ENCODE measurements around the gene CACNA2D1. TPM values are rescaled to one million over a fixed set of nuclear protein-coding genes. Genes with fewer than 3 reads are reported as not detected.

Gene CACNA2D1
- total RNA-seq, 4 donors from 2014 or later, result 0.30 to 12.8 (median 2.4) TPM

DNA sequence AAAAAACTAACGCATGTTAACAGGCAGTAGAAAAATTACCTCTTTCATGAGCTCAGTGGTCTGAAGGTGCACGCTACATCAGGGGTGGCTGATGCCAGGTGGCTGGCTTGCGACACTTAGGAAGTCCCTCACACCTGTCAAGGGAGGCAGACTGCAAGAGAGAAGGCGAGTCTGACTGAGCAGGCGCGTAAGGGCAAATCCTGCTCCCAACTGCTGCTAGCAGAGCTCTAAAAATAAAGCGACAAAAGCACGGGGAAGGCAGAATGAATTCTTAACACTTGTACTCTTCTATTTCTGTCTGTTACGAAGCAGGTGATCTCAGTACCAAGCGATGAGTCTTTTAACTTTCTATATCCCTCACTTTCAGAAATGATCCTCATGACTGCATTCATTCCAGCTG is 33.1 kb downstream of the CACNA2D1 start:
- DNase-seq, result no peak
- TF ChIP-seq POLR2A (IDR thresholded peaks at IDR 0.05), result no peak
- TF ChIP-seq CTCF (IDR thresholded peaks at IDR 0.05), result no peak
- intact Hi-C loops (cut with DNase I), result no loop called here

GRCh38 chr7:82406937-82407336 is 36.6 kb downstream of the CACNA2D1 start:
- intact Hi-C loops (cut with DNase I), result no loop called here
- TF ChIP-seq POLR2A (IDR thresholded peaks at IDR 0.05) (no peak), CTCF (IDR thresholded peaks at IDR 0.05) (no peak)
- Histone ChIP-seq H3K4me1 (peaks cover 0 to 12% (median 0%) of the 10 kb centered on the region in 3 donors), H3K27ac (no peak overlapping the region), H3K4me3 (no peak overlapping the region), H3K9me3 (no peaks in the 10 kb centered on the region), H3K36me3 (no peaks in the 10 kb centered on the region), H3K27me3 (no peaks in the 10 kb centered on the region)
- WGBS, 2 donors, result 83 to 85% methylated on average over 1 of the region's 1 CpG
- no peak for DNase-seq

More for the DNA sequence above, 33.1 kb downstream of the CACNA2D1 start:
- H3K36me3 ChIP-seq, result no peaks in the 10 kb centered on the region
- WGBS, 2 donors, result 55 to 57% methylated on average over 10 of the region's 10 CpGs
- peak overlapping the region in 3 of 4 donors; percentile 3 to 47 (median 8) for H3K4me3 ChIP-seq
- H3K27ac ChIP-seq, result no peak overlapping the region
- no peaks in the 10 kb centered on the region for H3K9me3 ChIP-seq
- H3K27me3 ChIP-seq, result no peaks in the 10 kb centered on the region
- peaks cover 0 to 16% (median 0%) of the 10 kb centered on the region in 3 donors for H3K4me1 ChIP-seq

- intact Hi-C loops (cut with DNase I), result no loop called here
- no peak overlapping the region for H3K4me3 ChIP-seq
- peaks cover 0 to 2% (median 0%) of the 10 kb centered on the region in 3 donors for H3K4me1 ChIP-seq
- H3K27me3 ChIP-seq, result no peaks in the 10 kb centered on the region
- H3K9me3 ChIP-seq, result no peaks in the 10 kb centered on the region
- WGBS, 2 donors, result 88 to 100% methylated on average over 1 of the region's 1 CpG
- TF ChIP-seq POLR2A (IDR thresholded peaks at IDR 0.05) (no peak), CTCF (IDR thresholded peaks at IDR 0.05) (no peak)
- no peak for DNase-seq
- H3K36me3 ChIP-seq, result no peaks in the 10 kb centered on the region
- H3K27ac ChIP-seq, result no peak overlapping the region
These were observed 38.3 kb downstream of the CACNA2D1 start for GRCh38 chr7:82405301-82405700.

DNA sequence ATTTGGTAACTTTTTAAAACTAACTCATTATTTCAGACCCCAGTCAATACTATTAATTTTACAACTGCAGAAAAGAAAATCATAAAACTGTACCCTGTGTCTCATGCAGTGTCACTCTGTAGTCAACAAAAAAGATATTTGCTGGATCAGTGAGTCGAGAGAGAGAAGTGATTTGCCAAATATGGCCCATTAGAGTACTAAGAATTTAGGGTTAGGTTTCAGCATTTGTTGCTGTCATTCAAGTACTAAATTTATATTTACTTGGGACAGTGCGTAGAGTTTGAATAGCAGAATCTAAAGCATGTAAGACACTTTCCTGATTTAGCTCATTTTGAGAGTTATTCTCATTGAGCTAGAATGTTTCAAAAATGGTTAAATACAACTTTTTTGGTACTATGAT is 38.9 kb downstream of the CACNA2D1 start:
- intact Hi-C loops (cut with DNase I), result no loop called here
- 73 to 76% methylated on average over 2 of the region's 2 CpGs for WGBS, 2 donors
- TF ChIP-seq POLR2A (IDR thresholded peaks at IDR 0.05) (no peak), CTCF (IDR thresholded peaks at IDR 0.05) (no peak)
- H3K4me1 ChIP-seq, result no peaks in the 10 kb centered on the region
- H3K4me3 ChIP-seq, result no peak overlapping the region
- no peak overlapping the region for H3K27ac ChIP-seq
- H3K27me3 ChIP-seq, result no peaks in the 10 kb centered on the region
- no peak for DNase-seq
- no peaks in the 10 kb centered on the region for H3K9me3 ChIP-seq
- H3K36me3 ChIP-seq, result no peaks in the 10 kb centered on the region

- intact Hi-C loops (cut with DNase I), result no loop called here
- WGBS, 2 donors, result 70 to 84% methylated on average over 5 of the region's 5 CpGs
- no peak for TF ChIP-seq POLR2A (IDR thresholded peaks at IDR 0.05)
- no peak for TF ChIP-seq CTCF (IDR thresholded peaks at IDR 0.05)
- no peaks in the 10 kb centered on the region for H3K27me3 ChIP-seq
- no peaks in the 10 kb centered on the region for H3K36me3 ChIP-seq
- no peak for DNase-seq
- H3K27ac ChIP-seq, result no peak overlapping the region
- H3K9me3 ChIP-seq, result no peaks in the 10 kb centered on the region
- H3K4me1 ChIP-seq, result no peaks in the 10 kb centered on the region
- no peak overlapping the region for H3K4me3 ChIP-seq
These were observed 39.5 kb downstream of the CACNA2D1 start for GRCh38 chr7:82404094-82404493.
